ENCODE data around the gene FLG2.

FLG2 gene

DNA sequence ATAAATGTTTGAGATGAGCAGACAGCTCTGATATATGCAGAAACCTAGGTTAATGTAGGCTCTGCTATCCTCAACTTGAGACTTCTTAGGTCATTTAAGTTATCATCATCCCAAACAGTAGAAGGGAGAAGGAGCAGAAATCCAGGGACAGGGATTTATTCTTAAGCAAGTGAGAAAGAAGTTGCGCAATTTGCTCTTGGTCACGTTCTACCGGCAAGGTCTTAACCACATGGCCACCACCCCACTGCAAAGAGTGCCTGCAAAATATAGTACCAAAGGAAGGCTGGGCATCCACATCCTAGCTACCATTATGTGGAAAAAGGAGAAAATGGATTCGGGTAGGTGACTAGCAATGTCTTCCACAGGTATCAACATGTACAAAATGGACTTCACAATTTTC lies 29.1 kb upstream of the FLG2 start:
- no peak overlapping the region for H3K4me3 ChIP-seq (ENCODE audit: low read depth, low read length)
- DNase-seq (ENCODE audit: low read depth): no peak
- in situ Hi-C loops (cut with HindIII; ENCODE audit: low sequenced_read_pairs): no loop called here
- TF ChIP-seq, protein P1, sequence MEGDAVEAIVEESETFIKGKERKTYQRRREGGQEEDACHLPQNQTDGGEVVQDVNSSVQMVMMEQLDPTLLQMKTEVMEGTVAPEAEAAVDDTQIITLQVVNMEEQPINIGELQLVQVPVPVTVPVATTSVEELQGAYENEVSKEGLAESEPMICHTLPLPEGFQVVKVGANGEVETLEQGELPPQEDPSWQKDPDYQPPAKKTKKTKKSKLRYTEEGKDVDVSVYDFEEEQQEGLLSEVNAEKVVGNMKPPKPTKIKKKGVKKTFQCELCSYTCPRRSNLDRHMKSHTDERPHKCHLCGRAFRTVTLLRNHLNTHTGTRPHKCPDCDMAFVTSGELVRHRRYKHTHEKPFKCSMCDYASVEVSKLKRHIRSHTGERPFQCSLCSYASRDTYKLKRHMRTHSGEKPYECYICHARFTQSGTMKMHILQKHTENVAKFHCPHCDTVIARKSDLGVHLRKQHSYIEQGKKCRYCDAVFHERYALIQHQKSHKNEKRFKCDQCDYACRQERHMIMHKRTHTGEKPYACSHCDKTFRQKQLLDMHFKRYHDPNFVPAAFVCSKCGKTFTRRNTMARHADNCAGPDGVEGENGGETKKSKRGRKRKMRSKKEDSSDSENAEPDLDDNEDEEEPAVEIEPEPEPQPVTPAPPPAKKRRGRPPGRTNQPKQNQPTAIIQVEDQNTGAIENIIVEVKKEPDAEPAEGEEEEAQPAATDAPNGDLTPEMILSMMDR (IDR thresholded peaks at IDR 0.05; ENCODE audit: low read depth, low read length, missing control alignments): no peak

DNA sequence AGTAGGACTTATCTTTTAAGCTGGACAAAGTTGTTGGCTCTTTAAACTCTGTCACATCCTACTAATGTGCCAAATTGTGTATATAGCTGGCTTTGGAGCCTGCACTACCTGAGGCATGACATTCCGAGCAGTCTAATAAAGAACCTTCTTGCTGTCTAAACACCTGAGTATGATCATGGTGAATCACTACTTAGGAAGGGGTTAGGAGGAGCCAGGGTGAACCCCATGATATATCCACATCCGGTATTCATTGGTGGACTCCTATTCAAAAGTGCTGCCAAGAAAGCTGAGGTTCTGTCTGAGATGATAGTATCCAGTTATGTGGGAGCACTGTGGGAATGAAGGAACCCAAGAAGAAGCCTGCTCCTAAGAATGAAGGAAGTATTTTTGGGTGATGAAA lies 27.1 kb upstream of the FLG2 start:
- no peak for DNase-seq (ENCODE audit: low read depth)
- no peak overlapping the region for H3K4me3 ChIP-seq (ENCODE audit: low read depth, low read length)
- in situ Hi-C loops (cut with HindIII; ENCODE audit: low sequenced_read_pairs): no loop called here
- TF ChIP-seq, protein P1 (IDR thresholded peaks at IDR 0.05; ENCODE audit: low read depth, low read length, missing control alignments): no peak

DNA sequence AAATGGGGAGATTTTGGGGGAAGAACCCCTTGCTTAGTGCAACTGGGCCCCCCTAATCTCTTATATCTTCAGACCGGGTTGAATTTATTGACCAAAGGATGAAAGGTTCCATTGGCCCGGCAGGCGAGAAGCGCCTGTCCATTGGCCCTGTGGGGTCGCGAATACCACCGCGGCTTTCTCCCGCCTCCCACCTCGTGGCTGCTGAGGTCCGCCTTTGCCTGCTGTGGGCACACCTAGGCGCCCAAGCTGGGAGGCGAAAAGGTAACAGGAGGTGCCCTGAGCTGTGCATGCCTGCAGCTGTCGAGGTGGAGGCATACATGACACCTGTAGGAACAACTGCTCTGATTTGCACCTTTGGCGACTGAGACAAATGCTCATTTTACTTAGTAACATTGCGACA lies 21.1 kb upstream of the FLG2 start:
- in situ Hi-C loops (cut with HindIII; ENCODE audit: low sequenced_read_pairs): no loop called here
- no peak overlapping the region for H3K4me3 ChIP-seq (ENCODE audit: low read depth, low read length)
- DNase-seq (ENCODE audit: low read depth): no peak
- TF ChIP-seq, protein P1 (IDR thresholded peaks at IDR 0.05; ENCODE audit: low read depth, low read length, missing control alignments): no peak

DNA sequence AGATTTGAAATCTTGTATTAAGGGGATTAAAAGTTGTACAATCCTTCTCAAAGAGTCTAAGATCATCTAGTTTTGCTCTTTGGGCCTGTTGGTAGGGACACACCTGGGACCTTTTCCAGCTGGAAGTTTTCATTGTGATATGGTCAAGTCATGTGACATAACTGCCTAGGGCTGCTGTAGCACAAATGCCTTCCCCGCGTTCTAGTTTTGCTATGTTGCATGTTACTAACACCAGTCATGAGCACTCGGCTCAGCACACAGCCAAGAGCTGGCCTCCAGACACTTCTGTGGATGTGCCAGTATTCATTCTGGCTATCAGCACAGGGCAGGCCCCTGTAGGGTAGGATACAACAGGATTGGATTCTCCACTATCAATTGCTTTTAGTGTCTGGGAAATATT lies 14.6 kb upstream of the FLG2 start:
- no peak for DNase-seq (ENCODE audit: low read depth)
- TF ChIP-seq, protein P1 (IDR thresholded peaks at IDR 0.05; ENCODE audit: low read depth, low read length, missing control alignments): no peak
- in situ Hi-C loops (cut with HindIII; ENCODE audit: low sequenced_read_pairs): no loop called here
- no peak overlapping the region for H3K4me3 ChIP-seq (ENCODE audit: low read depth, low read length)

DNA sequence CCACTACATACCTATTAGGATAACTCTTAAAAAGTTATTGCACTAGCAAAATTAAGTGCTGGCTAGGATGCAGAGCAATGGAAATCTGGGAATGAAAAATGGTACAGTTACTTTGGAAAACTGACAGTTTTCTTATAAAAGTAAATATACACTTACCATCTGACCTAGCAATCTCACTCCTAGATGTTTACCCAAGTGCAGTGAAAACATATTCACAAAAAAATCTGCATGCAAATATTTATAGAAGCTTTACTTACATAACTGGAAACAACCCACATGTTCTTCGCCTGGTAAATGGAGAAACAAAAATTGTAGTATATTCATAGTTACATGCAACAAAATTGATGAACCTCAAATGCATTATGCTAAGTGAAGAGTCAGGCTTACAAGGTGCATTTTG lies 12.9 kb upstream of the FLG2 start:
- in situ Hi-C loops (cut with HindIII; ENCODE audit: low sequenced_read_pairs): no loop called here
- no peak overlapping the region for H3K4me3 ChIP-seq (ENCODE audit: low read depth, low read length)
- TF ChIP-seq, protein P1 (IDR thresholded peaks at IDR 0.05; ENCODE audit: low read depth, low read length, missing control alignments): no peak
- DNase-seq (ENCODE audit: low read depth): no peak

DNA sequence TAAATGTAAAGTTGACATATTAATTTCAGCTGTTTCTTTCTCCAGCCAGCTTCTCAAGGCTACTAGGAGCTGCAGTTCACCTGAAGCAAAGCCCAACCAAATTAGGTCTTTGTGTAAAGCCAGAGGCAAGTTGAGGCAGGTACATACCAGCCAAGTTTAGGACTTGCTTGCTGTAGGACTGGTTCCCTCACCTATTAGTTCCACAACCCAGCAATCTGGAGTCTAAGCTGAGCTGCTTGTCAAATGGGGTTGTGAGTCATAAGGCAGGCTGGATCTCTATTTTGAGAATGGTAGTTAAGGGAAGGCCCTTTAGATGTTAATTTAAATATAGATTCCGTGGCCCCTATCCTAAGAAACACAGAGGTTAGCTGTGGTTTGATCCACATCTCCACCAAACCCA lies 7.6 kb upstream of the FLG2 start:
- in situ Hi-C loops (cut with HindIII; ENCODE audit: low sequenced_read_pairs): no loop called here
- no peak overlapping the region for H3K4me3 ChIP-seq (ENCODE audit: low read depth, low read length)
- TF ChIP-seq, protein P1 (IDR thresholded peaks at IDR 0.05; ENCODE audit: low read depth, low read length, missing control alignments): no peak
- DNase-seq (ENCODE audit: low read depth): no peak

DNA sequence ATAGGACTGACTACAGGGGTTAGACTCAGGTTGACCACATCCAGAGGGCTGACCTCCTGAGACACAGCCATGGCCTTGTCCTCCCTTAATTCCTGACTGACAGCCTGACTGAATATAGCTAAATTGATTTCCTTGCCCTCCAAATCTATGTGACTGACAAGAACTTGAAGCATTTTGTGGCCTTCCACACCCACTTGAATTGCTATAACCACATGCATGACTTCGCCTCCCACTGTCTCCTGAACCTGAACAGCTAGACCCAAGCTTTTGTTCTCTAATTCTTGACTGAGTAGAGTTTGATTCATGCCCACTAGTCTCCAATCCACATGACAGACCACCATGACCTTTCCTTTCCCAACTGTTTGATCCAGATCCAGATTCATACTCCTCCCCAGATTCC lies 3.1 kb downstream of the FLG2 start:
- TF ChIP-seq, protein P1 (IDR thresholded peaks at IDR 0.05; ENCODE audit: low read depth, low read length, missing control alignments): no peak
- no peak for DNase-seq (ENCODE audit: low read depth)

More for the DNA sequence above, 3.1 kb downstream of the FLG2 start:
- in situ Hi-C loops (cut with HindIII; ENCODE audit: low sequenced_read_pairs): no loop called here
- no peak overlapping the region for H3K4me3 ChIP-seq (ENCODE audit: low read depth, low read length)

Data from astrocyte of the cerebellum (primary cell).